NCI-H187 treated with DMSO at 0.1 percent for 48 hours (cell line): ENCODE measurements around the gene RAB9A.
"Not testable (repeated sequence)": the region's sequence is repeated elsewhere in the genome, so short reads cannot be mapped to it uniquely, and the experiment has no call there.

ENCODE experiments used
- DNase-seq: peaks from one replicate; lab custom pipeline; 2025; lab: John Stamatoyannopoulos, UW

RAB9A gene

DNA sequence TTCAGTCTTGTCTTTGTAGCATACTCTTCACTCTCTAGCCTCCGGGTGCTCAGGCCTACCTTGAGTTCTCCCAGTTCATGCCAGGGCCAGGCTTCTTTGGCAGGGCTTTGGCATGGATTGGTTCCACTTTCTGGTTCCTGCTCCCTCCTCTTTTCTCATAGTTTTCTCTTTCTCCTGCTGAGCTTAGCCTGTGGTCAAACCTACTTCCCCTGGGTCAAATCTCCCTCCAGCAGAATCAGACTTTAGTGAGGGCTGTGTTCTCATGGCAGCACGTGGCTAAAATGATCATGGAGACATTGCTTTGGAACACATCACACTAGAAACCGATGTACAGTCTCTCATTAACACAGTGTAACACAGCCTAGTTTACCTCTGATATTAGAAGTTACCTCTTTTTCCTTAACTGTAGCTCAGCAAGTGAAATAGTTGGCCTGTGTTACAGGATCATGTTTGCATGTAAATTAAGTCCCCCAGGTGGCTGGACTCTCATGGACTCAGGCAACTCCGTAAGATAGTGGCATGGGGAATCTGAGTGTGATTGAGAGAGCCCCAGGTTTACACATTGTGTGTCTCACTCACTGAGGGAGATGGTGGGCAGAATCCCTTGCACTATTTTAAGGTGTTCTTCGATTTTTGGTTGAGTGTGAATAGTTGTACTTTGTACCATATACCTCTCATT is 13.3 kb downstream of the RAB9A start:
- no peak for DNase-seq

DNA sequence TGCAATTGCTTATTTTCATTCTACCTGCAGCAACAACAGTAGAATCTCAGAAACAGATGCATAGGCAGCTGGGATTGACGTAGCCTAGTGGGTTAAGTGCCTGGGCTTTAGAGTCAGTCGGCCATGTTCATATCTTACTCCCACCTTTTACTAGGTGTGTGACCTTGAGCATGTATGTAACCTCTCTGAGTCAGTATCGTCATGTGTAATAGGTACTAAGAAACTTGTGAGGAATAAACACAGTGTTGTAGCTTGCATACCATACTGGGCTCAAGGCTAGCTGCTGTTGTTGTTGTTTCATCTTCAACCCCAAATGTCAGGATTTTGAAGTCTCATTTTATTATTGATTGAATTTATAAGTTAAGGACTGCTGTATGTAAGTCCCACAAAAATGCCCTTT is 14.2 kb downstream of the RAB9A start:
- no peak for DNase-seq

DNA sequence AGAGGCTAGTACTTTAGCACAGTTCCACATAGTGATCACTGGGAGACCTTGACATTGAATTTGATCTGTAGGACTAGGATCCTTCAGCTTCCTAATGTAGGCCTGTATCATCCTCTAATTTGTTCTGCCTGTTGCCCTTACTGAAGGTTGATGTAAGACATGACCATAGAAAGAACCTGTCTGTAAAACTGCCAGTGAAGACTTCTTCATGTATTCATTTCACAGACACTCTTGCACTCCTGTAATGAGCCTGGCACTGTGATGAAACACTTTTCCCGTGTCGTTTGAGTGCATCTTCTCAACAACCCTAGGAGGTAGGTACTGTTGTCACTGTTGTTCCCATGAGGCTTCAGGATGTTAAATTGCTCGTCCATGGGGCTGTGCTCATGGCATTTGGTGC is 14.7 kb downstream of the RAB9A start:
- DNase-seq: no peak

DNA sequence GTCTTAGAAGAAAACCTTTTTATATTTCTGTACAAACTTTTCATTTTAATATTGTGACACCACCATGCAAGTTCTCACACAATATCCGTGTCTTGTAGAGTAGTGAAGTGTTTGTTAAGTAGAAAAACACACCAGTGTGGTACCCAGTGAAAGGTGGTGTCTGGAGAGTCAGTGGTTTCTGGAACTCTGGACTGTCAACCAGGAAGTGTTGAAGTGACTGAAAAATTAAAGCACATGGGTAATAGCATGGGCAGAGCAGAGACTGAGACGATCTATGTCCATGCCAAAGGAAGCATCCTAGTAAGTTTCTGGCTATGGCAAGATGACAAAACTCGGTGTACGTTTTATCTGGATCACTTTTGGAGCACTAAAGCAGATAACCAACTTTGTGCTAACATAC is 22.2 kb downstream of the RAB9A start:
- DNase-seq: no peak

DNA sequence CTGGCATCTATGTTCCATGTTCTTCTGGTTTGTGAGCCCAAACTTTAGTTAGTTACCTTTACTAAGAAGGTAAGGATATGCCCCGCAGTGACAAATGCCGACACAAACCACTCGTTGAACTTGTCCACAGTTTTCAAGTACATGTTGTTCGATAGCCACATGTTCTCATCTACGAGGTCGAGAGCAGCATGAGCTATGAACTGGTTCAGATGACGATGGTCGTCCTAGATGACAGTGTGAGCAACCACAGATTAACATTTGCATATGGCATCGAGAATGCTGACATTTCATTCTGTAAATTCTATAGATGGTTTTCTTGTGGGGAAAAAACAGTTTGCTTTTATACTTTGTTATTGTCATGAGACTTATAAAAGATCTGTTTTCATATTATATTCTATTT is 27.5 kb downstream of the RAB9A start:
- DNase-seq: no peak

DNA sequence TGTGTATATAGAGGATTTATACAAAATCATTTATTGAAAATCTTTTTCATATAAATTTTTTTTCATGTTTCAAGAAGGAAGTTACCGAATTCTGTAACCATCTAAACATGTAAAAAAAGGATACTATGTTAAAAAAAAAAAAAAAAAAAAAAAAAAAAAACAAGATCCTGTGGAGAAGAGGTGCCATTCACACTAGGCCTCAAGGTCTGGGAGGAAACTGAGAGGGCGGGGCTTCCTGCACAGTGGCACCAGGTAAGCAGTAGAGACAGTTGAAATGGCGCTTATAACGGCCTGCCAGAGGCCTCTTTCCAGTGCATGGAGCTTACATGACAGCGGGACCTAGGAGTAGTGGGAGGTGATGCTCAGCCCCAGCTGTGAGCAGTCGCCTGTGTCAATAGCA is 28.0 kb downstream of the RAB9A start:
- no peak for DNase-seq

DNA sequence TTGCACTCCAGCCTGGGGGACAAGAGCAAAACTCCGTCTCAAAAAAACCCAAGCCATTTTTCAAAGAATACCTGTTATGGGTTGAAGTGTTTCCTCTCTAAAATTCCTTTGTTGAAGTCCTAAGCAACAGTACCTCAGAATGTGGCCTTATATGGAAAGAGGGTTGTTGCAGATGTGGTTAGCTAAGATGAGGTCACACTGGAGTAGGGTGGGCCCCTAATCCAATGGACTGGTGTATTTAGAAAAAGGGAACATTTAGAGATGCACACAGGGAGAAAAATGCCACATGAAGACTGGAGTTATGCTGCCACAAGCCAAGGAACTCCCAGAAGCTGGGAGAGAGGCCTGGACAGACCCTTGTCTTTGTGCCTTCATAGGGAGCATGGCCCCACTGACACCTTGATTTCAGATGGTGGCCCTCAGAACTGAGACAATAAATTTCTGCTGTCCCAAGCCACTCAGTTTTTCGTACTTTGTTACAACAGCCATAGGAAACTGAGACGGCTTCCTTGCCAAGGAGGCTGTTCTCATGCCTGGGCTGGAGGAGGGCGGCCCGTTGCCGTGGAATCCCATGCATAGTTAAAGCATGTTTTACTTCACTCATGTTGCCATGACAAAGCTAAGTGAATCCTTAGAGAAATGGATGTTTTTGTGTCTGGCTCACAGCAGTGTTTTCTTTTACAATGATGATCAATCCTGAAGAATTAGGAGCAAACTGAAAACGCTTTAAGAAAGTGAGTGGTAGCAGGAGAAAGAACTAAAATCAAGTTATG is 29.0 kb downstream of the RAB9A start:
- no peak for DNase-seq

DNA sequence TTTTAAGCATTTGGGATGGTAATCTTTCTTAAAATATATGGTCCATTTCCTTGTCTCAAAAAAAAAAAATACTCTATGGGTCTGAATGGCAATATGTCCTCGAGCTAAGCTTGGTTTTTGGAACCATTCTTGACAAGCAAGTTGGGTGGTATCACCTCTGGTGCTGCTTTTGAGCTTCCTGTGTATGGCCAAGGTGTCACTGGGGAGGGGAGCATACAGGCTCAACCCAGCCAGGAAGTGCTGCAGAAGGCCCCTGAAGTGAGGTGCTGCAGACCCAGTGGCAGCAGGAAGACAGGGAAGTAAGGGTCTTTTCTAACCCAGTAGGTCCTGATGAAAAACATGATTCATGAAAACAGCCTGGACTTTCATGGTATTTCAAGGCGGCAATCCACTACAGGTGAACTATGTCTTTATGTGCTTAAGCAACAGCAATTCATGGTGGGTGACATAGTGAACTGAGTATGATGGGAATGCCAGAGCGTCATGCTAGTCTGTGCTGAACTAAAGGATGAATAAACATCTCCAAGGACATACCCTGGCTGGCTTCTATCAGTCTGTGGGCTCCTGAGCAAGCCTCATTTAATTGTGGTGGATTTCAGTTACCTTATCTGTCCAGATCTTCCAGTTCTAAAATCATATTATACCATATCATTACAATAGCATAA is 30.4 kb downstream of the RAB9A start:
- DNase-seq: no peak

DNA sequence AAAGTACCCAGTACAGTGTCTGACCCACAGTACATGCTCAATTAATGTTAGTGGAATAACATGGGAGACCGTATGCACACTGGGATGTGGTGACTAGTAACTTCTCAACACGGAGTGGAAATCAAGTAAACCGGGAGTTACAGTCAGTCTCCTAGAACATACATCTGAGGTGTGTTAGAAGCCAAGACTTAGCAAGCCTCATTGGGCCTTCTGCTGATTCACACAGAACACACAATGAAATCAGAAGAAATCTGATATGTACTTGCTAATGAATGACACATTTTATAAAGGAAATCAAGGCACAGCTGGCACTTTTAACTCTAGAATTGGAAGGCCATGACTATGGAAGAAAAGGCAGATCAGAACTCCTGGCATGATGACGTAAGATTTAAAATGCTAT is 32.4 kb downstream of the RAB9A start:
- DNase-seq: no peak

DNA sequence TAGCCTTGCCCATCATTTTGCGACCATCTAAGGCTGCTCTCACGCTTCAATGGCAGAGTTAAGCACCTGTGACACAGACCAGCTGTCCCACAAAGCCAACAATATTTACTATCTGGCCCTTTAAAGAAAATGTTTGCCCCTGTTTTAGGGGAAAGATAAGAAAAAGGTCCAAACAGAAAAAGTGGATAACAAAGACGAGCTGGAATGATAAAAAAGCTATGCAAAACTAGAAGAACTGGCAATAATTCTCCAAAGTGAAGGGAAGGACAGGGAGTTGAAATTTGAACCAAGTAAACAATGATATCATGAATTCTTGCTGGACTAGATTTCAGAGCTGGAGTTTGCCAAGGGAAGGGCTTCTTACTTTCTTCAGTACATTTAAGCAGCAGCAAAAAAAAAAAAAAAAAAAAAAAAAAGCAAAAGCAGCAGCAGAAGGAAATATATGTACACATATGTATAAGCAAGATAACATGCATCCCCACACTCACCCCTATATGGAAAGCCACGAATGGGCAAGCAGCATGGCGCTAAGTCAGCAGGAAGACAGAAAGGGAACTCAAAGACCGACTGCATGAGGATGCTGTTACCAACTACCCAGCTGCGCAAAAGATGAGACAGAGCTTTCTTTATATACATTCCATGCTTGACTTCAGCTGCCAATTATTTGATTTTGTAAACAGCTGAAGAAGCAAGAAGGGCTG is 33.0 kb downstream of the RAB9A start:
- peak; percentile 50 for DNase-seq

DNA sequence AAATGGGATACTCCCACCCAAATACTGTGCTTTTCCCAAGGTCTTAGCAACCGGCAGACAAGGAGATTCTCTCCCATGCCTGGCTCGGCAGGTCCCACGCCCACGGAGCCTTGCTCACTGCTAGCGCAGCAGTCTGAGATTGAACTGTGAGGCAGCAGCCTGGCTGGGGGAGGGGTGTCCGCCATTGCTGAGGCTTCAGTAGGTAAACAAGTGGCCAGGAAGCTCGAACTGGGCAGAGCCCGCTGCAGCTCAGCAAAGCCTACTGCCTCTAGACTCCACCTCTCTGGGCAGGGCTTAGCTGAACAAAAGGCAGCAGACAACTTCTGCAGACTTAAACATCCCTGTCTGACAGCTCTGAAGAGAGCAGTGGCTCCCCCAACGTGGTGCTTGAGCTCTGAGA is 36.0 kb downstream of the RAB9A start:
- DNase-seq: peak; percentile 2

DNA sequence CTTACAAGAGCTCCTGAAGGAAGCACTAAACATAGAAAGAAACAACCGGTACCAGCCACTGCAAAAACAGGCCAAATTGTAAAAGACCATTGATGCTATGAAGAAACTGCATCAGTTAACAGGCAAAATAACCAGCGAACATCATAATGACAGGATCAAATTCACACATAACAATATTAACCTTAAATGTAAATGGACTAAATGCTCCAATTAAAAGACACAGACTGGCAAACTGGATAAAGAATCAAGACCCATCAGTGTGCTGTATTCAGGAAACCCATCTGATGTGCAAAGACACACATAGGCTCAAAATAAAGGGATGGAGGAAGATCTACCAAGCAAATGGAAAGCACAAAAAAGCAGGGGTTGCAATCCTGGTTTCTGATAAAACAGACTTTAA is 37.7 kb downstream of the RAB9A start:
- not testable (repeated sequence) for DNase-seq

DNA sequence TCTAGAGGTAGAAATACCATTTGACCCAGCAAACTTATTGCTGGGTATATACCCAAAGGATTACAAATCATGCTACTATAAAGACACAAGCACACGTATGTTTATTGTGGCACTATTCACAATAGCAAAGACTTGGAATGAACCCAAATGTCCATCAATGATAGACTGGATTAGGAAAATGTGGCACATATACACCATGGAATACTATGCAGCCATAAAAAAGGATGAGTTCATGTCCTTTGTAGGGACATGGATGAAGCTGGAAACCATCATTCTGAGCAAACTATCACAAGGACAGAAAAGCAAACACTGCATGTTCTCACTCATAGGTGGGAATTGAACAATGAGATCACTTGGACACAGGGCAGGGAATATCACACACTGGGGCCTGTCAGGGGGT is 41.6 kb downstream of the RAB9A start:
- not testable (repeated sequence) for DNase-seq

DNA sequence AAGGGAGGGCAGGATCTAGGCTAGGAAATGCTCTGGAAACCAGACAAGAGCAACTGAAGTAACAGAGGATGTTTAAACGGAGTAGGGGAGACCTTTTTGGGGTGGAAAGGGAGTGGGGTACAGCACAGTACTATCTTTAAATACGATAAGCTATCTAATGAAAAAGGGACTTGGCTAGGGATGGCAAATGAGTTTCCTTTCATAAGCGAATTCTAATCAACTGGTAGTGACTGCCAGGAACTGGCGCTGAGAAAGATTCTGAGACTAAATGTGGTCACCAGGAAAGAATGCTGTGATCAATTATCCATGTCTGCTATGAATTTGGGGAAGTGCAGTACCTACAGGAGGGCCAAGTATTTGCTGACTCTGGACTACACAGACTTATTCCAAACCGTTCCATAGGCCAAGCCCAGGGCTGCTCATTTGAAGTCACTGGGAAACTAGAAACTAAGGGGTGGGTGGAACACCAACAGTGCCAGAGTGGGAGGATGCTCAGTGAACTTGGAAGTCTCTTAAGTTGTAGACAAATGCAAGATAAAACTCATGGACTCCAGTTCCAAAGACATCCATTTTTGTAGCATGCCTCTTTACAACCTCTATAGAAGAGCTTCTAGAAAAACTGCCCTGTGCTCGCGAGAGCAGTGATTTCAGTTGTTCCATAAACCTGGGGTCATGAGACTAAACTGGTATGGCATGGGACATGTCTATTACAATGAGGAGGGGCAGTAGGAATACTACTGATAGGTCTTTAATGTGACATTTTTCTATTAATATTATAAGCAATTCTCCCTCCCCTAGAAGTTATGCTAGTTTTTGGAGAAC is 43.5 kb downstream of the RAB9A start:
- DNase-seq: no peak

DNA sequence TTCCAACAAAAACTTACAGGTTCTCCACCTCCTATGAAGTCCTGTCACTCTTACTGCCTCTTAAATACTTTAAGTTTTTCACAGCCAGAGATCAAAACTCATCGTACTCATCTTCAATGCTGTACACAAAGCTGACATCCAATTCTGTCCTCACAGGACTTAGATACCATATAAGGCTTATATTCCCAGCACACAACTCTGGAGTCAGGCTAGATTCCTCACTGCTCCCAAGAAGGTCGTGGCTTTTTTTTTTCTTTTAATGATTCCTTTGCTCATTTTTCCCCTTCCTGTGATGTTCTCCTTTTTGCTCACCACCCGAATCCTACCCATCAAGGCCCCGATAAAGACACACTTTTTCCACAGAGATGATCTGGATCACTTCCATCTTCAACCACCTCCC is 44.6 kb downstream of the RAB9A start:
- no peak for DNase-seq

DNA sequence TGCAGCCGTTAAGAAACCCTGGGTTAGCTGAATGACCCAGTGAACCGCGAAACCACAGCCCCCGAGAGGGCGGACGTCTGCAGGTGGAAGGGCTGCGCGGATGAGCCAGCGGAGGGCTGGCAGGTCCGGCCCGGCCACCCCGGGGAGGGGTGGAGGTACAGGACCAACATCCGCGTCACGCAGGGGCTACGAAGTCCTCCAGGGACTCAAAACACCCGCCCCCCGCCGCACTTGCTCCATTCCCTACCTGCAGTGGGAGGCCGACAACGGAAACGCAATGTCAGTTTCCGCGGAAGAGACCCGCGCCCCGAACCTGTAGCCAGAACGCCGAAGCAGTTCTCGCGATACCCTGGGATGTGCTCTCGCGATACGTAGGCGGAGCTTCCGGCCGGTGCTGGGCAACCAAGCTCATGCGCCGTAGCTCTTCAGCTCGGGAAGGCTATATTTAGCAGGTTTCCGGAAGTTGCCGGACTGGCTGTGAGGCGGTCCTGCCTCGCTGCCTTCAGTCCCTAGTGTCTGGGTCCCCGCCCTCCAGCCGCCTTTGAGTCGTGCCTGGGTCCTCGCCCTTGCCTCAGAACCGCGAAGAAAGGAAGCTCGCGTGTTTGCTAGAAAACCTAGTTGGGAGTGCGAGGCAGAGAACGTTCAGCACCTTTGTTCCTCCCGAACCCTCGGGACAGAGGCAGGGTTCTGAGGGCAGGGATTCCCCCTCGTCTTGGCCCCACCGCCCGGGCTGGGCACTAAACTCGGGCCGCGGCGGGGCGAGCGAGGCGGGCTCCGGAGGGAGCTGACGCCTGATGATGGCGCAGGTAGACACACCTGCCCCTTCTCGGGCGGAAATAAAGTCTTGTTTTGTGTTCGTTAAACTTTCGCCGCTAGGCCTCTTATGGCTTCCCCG is 45.6 kb downstream of the RAB9A start, which contains the start of the genes OFD1 and TRAPPC2:
Gene OFD1, plus strand, starts transcription at position 471 of the 895 bp plus-strand sequence. Its CDS starts 324 bp downstream, at position 795.
Gene TRAPPC2, minus strand, starts transcription at position 343 of the 895 bp plus-strand sequence. CDS start 14,657 bp downstream, outside the sequence.
- peak; percentile 45 for DNase-seq

DNA sequence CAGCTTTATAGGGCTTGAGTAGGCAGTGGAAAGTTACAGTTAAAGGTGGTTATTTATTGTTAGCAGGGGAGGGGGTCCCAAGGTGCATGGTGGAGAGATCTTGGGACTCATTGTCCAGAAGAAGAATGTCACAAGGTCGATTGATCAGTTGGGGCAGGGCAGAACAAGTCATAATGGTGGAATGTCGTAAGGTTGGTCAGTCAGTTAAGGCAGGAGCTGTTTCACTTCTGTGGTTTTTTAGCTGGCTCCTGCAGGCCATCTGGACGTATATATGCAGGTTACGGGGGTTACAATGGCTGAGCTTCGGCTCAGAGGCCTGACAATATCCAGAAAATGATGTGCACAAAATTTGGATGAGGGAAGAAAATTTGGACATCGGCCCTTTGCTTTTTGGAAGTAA is 52.8 kb downstream of the RAB9A start:
- DNase-seq: no peak

DNA sequence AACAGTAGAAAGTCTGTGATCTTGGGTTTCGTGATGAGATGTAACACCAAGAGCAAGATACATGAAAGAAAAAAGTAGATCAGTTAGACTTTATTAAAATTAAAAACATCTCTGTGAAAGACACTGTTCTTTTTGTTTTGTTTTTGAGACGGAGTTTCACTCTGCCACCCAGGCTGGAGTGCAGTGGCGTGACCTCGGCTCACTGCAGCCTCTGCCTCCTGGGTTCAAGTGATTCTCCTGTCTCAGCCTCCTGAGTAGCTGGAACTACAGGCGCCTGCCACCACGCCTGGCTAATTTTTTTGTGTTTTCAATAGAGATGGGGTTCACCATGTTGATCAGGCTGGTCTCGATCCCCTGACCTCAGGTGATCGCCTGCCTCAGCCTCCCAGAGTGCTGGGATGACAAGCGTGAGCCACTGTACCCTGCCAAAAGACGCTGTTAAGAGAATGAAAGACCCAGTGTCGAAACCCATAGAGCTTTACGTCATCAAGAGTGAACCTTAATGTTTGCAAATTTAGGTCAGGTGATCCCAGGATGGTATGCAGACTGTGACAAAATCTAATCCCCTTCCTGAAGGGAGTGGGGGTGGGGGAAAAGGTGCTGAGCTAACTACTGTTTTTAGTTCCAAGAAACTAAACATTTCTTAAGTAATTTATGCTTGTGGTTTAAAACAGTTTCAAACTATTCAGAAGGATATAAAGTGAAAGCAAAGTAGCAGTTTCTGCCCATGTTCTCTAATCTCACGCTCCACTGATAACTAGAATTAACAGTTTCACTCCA is 53.7 kb downstream of the RAB9A start:
- DNase-seq: no peak

DNA sequence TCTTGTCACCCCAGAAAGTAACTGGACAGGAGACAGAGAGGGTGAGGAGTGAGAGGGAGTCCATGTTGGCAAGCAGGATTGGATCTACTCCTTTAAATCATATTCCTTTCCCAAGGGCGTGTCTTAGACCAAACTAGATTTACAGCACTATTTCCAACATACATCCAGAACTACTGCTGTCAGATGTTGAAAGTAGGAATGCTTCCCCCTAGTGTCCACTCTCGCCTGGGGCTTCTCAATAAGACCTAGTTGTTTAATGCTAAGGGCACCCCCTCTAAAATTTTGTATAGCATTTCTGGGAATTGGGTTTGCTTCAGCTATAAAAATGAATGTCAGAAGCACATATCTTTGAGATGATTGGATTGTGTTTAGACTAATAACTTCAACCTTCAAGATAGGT is 58.9 kb downstream of the RAB9A start:
- no peak for DNase-seq

DNA sequence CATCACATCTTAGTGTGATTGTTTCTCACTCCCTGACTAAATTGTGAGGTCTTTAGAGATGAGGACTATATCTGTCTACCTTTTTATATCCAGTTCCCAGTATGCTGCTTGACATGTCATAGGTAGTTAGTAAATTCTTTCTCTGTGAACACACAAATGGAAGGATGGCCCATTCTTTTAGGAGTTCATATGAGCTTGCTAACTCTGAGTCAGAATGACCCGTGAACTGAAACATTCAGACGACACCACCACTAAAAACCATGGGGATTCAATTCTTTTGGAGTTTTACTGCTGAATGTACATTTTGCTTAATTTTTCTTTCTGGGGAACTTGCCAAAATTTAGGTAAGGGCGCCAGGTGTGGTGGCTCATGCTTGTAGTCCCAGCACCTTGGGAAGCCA is 59.6 kb downstream of the RAB9A start:
- DNase-seq: no peak
